Measurements from ENCODE around the gene TCF4. TPM values are rescaled to one million over a fixed set of nuclear protein-coding genes. Genes with fewer than 3 reads are reported as not detected.

The TCF4 gene
- total RNA-seq, 1 experiment from 2014 or later: 2.3 TPM

DNA sequence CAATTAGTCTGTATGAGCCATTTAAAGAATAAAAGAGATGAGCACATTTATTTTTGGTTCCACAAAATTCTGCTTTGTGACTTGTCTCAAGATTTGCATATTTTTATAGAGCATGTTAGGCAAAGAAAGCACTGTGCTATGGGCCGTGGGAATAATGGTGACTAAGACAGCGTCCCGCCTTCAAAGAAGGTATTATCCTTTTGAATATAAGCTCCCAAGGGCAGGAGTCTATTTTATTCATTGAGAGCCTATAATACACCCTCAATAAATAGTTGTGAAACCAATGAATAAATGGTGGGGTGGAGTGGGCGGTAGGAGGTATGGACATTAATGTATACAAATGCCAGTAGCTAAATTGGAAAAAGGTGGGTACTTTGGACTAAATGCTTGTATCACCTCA lies 20.5 kb upstream of the TCF4 start:
- TF ChIP-seq REST (IDR thresholded peaks at IDR 0.05; ENCODE audit: insufficient read depth in 1 of 2, low read depth in 2 of 2, low read length in 1 of 2) (no peak), SIN3A (IDR thresholded peaks at IDR 0.05; ENCODE audit: borderline replicate concordance, insufficient read depth, low read depth, low read length) (no peak), TCF7L2 (IDR thresholded peaks at IDR 0.05; ENCODE audit: low read depth, low read length) (no peak), CTCF (IDR thresholded peaks at IDR 0.05) (no peak), POLR2AphosphoS5 (IDR thresholded peaks at IDR 0.05; ENCODE audit: low read depth, low read length) (no peak)
- POLR2A ChIA-PET: no interaction called here
- intact Hi-C loops (cut with micrococcal nuclease; ENCODE audit: unreplicated experiment): no loop called here

DNA sequence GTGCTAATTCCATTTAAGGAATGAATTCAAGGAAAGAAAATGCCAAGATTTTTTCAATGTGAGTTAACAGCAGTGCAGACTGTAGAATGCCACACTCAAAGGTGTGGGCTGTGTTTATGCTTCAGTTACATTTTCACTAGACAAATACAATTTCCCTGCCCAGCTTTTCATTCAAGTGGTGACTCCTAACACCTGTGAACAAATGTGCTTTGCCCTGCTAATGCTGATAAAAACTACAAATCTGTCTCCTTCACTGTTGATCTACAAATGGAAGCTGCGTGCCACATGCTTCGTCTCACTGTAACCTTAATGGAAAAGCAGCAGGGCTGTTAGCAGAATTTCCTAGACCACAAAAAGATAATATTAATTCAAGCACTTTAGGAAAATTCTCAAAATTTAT lies 19.8 kb upstream of the TCF4 start:
- H3K27ac ChIP-seq (ENCODE audit: low read length): no peak overlapping the region
- POLR2A ChIA-PET: no interaction called here
- no TSS peak for BruUV-seq (replicated peaks)
- CTCF ChIA-PET: no interaction called here
- DNase-seq (ENCODE audit: low read depth, low spot score) (no peak), ATAC-seq (no peak)
- intact Hi-C loops (cut with micrococcal nuclease; ENCODE audit: unreplicated experiment) (no loop called here), in situ Hi-C loops (cut with HindIII; ENCODE audit: low pct_unique_long_range_greater_than_20kb, low sequenced_read_pairs) (no loop called here)
- H3K27me3 ChIP-seq (ENCODE audit: control insufficient read depth, insufficient read depth, low read length): no peaks in the 10 kb centered on the region
- H3K4me1 ChIP-seq (ENCODE audit: control insufficient read depth, insufficient read depth, low read length): no peaks in the 10 kb centered on the region
- TF ChIP-seq REST (IDR thresholded peaks at IDR 0.05; ENCODE audit: insufficient read depth in 1 of 2, low read depth in 2 of 2, low read length in 1 of 2): no peak
- TF ChIP-seq CTCF (IDR thresholded peaks at IDR 0.05): no peak
- no peak for TF ChIP-seq TCF7L2 (IDR thresholded peaks at IDR 0.05; ENCODE audit: low read depth, low read length)
- no peak for TF ChIP-seq POLR2AphosphoS5 (IDR thresholded peaks at IDR 0.05; ENCODE audit: low read depth, low read length)
- TF ChIP-seq SIN3A (IDR thresholded peaks at IDR 0.05; ENCODE audit: borderline replicate concordance, insufficient read depth, low read depth, low read length): no peak
- no peak overlapping the region for H3K4me3 ChIP-seq (ENCODE audit: low read depth in 2 of 2, low read length in 2 of 2)
- H3K9me3 ChIP-seq (ENCODE audit: control insufficient read depth, insufficient read depth, low read depth, low read length): no peaks in the 10 kb centered on the region
- no peaks in the 10 kb centered on the region for H3K36me3 ChIP-seq (ENCODE audit: control insufficient read depth, insufficient read depth, low read length)

More for the DNA sequence above, 20.5 kb upstream of the TCF4 start:
- Histone ChIP-seq H3K27ac (ENCODE audit: low read length) (no peak overlapping the region), H3K4me3 (ENCODE audit: low read depth in 2 of 2, low read length in 2 of 2) (no peak overlapping the region), H3K36me3 (ENCODE audit: control insufficient read depth, insufficient read depth, low read length) (no peaks in the 10 kb centered on the region), H3K9me3 (ENCODE audit: control insufficient read depth, insufficient read depth, low read depth, low read length) (no peaks in the 10 kb centered on the region), H3K4me1 (ENCODE audit: control insufficient read depth, insufficient read depth, low read length) (no peaks in the 10 kb centered on the region), H3K27me3 (ENCODE audit: control insufficient read depth, insufficient read depth, low read length) (no peaks in the 10 kb centered on the region)
- in situ Hi-C loops (cut with HindIII; ENCODE audit: low pct_unique_long_range_greater_than_20kb, low sequenced_read_pairs): no loop called here
- DNase-seq (ENCODE audit: low read depth, low spot score): no peak
- no TSS peak for BruUV-seq (replicated peaks)
- CTCF ChIA-PET: no interaction called here
- no peak for ATAC-seq

Measured in Panc1 (cell line).